NCI-H2227 treated with DMSO at 0.1 percent for 48 hours (cell line): ENCODE measurements around the gene CACNA1I.

Experiments
- DNase-seq: peaks from one replicate; lab custom pipeline; 2025; lab: John Stamatoyannopoulos, UW

The CACNA1I gene

DNA sequence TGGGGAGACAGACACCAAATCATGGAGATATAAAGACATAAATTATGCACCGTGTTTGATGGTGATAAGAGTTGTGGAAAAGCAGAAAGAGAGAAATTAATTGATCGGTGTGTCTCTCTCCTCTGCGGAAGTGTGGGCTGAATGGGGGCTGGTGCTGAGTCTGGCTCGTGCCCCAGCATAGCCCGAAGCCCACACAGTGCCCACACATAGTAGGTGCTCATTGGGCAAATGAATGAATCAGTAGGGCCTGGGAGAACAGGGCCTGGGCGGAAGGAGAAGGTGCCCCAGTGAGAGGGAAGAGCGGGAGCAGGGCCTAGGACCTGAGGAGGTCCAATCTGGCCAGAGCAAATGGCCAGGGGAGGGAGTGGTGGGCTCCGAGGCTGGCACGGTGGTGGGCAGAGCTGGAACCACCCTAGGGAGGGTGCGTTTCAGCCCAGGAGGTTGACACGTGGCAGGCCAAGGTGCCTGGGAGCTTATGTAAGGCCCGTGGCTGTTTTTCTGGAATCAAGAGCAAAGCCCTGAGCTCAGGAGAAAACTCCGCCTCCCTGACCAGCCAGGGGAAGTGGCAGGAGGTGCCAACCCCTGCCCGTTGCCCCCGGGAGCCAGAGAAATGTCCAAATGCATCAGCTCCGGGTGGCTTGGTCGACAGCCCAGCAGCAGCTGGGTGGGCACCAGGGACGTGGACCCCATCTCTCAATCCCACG is 2.1 kb upstream of the CACNA1I start:
- no peak for DNase-seq

- DNase-seq = no peak
Measured at GRCh38 chr22:39569066-39569465, 1.5 kb upstream of the CACNA1I start.

- no peak for DNase-seq
Measured at GRCh38 chr22:39570226-39570625, 327 bp upstream of the CACNA1I start.

DNA sequence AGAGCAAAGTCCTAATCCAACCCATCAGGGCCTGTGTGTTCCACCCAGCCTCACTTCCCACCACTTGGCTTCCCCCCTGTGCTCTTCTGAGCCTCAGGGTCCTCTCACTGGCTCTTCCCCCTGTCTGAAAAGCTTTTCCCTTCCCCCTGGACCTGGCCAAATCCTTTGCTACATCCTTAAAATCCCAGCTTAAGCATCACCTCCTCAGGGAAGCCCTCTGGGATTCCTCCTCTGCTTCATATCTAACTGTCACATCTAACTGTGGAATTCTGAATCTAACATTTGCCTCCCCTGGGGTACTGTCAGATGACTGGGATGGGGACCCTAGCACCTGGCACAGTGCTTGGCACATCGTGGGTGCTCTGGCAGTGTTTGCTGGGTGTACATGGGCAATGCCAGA is 985 bp downstream of the CACNA1I start:
- DNase-seq = no peak

DNA sequence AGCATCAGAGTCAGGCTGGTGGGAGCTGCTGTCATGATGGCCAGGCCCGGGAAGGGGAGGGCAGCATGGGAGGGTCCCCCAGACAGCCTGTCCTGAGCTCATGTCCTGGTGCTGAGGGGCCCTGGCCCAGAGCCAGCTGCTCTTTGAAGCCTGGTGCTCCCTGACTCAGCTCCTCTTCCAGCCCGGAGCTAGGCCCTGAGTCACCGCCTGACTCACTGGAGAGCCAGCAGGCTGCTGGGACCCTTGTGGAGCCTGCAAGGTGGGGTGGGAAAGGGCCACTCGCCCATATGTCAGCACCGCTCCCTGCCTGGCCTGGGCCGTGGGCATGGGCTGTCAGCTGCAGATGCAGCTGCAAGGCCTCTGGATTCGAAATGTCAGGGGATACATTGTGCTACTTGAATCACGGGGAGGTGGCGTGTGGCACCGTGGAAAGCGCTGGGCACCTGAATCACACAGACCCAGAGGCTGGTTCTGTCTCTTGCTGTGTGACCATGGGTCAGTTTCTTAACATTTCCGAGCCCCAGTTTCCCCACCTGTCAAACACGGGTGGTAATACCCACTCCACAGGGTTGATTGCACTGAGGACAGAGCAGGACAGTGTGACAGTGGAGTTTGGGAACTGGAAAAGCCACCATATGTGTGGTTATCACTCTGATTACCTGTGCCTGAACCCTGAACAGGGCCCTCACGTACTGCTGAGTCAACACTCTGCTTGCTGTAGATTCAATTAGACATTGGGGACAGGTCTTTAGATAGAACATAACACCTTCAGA is 4.4 kb downstream of the CACNA1I start:
- no peak for DNase-seq

- no peak for DNase-seq
Measured at GRCh38 chr22:39575552-39575825, 4.9 kb downstream of the CACNA1I start.

- no peak for DNase-seq
Measured at GRCh38 chr22:39576027-39576426, 5.5 kb downstream of the CACNA1I start.

- DNase-seq = no peak
Measured at GRCh38 chr22:39577366-39577765, 6.8 kb downstream of the CACNA1I start.

DNA sequence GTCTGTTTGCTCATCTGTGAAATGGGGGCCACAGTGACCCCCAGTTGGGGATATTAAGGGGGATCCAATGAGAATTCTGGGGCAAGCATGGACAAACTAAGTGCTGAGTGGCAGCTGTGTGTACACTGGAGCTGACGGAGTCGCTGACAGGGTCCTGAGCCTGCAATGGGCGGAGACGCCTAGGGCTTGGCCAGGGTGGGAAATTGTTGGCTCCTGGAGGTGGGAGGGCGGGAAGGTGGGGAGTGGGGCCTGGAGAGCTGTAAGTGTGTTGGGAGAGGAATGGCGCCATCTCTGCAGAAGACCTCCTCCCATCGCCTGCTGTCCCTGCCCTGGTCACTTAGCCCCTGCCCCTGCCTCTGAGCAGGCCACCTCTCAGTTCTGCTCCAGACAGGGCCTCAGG is 7.3 kb downstream of the CACNA1I start:
- DNase-seq = no peak

DNA sequence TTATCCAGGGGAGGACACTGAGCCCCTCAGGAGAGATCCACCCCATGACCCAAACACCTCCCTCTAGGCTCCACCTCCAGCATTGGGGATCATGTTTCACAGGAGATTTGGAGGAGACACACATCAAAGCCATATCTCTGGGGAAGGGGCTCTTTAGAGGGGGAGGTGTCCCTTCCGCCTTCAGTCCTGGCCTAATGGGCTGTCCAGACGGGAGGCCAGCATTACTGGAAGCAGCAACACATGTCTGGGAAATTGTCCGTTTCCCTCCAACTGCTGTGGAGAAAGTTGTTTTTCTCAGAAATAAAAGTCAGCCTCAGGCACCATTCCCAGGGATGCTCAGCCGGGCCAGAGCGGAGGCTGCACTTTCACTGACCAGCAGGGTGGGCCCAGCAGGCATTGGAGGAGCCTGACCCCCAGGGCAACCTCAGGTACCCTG is 9.5 kb downstream of the CACNA1I start:
- no peak for DNase-seq

- no peak for DNase-seq
Measured at GRCh38 chr22:39580795-39581194, 10.2 kb downstream of the CACNA1I start.

DNA sequence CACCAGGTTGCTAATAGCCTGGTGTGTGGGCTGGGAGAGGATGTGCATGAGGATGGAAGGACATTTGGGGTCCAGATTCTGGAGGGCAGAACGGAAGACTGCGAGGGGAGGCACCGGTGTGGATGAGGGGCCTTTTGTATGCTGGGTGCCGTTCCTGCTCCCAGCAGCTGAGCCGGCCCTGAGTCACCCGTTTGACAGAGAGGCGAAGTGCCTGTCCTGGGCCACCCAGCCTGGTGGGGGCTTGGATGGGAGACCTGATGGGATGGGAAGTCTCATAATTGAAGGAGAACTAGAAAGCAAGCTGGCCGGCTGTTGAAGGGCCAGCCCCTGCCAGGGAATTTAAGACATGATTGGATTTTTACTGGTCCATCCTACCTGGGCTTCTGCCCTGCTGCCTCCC is 10.8 kb downstream of the CACNA1I start:
- DNase-seq = no peak

DNA sequence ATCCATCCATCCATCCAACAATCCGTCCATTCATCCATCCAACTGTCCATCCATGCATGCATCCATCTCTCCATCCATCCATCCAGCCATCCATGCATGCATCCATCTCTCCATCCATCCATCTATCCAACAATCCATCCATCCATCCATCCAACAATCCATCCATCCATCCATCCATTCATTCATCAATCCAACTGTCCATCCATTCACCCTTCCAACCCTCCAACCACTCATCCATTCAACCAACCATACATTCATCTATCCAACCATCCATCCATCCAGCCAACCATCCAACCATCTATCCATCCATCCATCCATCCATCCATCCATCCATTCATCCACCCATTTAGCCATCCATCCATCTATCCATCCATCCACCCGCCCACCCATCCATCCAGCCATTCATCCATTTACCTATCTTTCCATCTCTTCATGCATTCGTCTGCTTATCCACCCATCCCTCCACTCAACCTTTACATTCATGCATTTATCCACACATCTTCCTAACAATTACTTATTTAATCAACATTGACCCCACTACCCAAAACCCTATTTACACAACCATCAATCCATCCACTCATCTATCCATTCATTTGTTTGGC is 12.6 kb downstream of the CACNA1I start:
- DNase-seq = no peak

DNA sequence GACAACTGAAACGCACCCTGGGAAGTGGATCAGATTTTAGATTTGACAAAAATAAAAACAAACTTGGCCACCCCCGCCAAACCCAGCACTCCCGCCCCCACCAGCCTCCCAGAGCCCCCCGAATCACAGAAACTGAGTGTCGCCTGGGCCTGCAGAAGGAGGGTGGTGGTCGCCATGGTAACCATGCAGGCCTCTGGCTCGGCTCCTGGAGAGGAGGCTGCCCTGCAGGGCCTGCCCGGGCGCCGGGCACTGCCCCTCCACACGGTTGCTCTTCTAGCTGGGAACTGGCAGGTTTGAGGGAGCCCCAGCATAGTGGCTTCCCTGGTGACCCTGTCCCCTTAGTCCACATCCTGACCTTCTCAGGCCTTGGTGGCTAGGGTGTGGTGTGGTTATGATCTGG is 19.3 kb downstream of the CACNA1I start:
- DNase-seq = no peak

- DNase-seq = no peak
Measured at GRCh38 chr22:39592081-39593065, 21.8 kb downstream of the CACNA1I start.

GRCh38 chr22:39593066-39593930 is 22.7 kb downstream of the CACNA1I start:
- no peak for DNase-seq

DNA sequence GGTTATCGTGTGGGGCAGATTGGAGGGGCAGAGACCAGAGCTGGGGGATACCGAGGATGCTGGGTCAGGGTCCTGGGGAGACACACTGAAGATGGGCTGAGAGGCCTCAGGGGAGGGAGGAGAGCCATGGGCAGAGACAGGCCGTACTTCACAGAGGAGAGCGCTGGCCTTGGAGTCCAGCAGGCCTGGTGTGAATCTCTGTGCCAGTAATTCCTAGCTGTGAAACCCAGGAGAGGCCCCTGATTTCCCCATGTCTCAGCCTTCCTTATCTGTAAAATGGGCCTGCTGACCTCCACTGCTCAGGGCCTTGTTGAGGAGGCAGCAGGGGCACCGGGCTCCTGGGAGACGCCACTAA is 23.4 kb downstream of the CACNA1I start:
- no peak for DNase-seq

GRCh38 chr22:39594411-39594810 is 23.9 kb downstream of the CACNA1I start:
- DNase-seq = no peak

- no peak for DNase-seq
Measured at GRCh38 chr22:39595622-39596172, 25.1 kb downstream of the CACNA1I start.

DNA sequence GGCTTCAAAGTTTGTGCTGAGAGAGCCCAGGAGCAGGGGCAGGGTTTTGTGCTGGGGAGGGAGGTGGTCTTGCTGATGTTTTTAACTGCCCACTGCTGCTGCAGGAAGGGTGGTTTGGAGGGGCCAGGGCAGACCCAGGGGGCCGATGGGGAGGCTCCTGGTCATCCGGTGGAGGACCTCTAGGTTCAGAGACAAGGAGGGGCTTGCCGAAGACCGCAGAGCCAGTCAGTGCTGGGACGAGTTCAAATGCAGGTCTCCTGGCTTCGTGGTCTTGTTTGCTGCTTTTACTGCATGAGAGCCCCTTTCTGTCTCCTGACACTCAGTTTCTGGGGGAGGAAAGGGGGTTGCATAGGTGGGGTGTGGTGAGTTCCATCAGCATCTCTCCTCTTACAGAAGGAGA is 26.0 kb downstream of the CACNA1I start:
- no peak for DNase-seq

GRCh38 chr22:39597236-39597869 is 26.8 kb downstream of the CACNA1I start:
- DNase-seq = no peak
